Measurements from ENCODE around the gene SH3YL1.

SH3YL1 gene

DNA sequence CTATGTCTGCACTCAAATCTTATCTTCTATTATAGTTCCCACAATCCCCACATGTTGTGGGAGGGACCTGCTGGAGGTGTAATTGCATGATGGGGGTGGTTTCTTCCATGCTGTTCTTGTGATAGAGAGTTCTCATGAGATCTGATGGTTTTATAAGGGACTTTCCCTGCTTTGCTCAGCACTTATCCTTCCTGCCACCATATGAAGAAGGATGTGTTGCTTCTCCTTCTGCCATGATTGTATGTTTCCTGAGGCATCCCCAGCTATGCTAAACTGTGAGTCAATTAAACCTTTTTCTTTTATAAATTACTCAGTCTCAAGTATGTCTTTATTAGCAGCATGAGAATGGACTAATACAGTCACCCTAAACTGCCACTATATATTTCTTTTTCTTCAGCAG, 79.1 kb downstream of the SH3YL1 start:
- ATAC-seq (ENCODE audit: insufficient read depth, low read depth): no peak
- TF ChIP-seq, protein P1, sequence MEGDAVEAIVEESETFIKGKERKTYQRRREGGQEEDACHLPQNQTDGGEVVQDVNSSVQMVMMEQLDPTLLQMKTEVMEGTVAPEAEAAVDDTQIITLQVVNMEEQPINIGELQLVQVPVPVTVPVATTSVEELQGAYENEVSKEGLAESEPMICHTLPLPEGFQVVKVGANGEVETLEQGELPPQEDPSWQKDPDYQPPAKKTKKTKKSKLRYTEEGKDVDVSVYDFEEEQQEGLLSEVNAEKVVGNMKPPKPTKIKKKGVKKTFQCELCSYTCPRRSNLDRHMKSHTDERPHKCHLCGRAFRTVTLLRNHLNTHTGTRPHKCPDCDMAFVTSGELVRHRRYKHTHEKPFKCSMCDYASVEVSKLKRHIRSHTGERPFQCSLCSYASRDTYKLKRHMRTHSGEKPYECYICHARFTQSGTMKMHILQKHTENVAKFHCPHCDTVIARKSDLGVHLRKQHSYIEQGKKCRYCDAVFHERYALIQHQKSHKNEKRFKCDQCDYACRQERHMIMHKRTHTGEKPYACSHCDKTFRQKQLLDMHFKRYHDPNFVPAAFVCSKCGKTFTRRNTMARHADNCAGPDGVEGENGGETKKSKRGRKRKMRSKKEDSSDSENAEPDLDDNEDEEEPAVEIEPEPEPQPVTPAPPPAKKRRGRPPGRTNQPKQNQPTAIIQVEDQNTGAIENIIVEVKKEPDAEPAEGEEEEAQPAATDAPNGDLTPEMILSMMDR (IDR thresholded peaks at IDR 0.05; ENCODE audit: borderline replicate concordance, extremely low read depth, low read length, poor library complexity, severe bottlenecking): no peak
- no peak for TF ChIP-seq EZH2 (IDR thresholded peaks at IDR 0.05; ENCODE audit: borderline replicate concordance, low read depth, low read length, severe bottlenecking)

GRCh38 chr2:182509-183122, 81.2 kb downstream of the SH3YL1 start:
- Histone ChIP-seq H3K27me3 (ENCODE audit: insufficient read depth, low read length, poor library complexity) (no peaks in the 10 kb centered on the region), H3K27ac (ENCODE audit: low read length) (no peak overlapping the region), H3K4me2 (ENCODE audit: insufficient read depth, low read length) (no peak overlapping the region), H3K36me3 (ENCODE audit: insufficient read depth, low read length) (no peaks in the 10 kb centered on the region), H2AFZ (ENCODE audit: low read depth, low read length) (no peak overlapping the region), H3K4me3 (ENCODE audit: low read depth in 1 of 2, low read length in 2 of 2) (no peak overlapping the region), H4K20me1 (ENCODE audit: insufficient read depth, low read length) (no peaks in the 10 kb centered on the region), H3K4me1 (ENCODE audit: insufficient read depth, low read length) (peaks cover 1% of the 10 kb centered on the region; the same call in 1 of the 2 replicates), H3K9ac (ENCODE audit: low read depth, low read length) (no peak overlapping the region), H3K79me2 (ENCODE audit: insufficient read depth, low read length) (no peaks in the 10 kb centered on the region), H3K9me3 (ENCODE audit: insufficient read depth, low read length, severe bottlenecking) (peaks cover 23% of the 10 kb centered on the region)
- ATAC-seq (ENCODE audit: insufficient read depth, low read depth) (no peak), DNase-seq (no peak)
- TF ChIP-seq EZH2 (IDR thresholded peaks at IDR 0.05; ENCODE audit: borderline replicate concordance, low read depth, low read length, severe bottlenecking): no peak
- TF ChIP-seq, protein P1 (IDR thresholded peaks at IDR 0.05; ENCODE audit: borderline replicate concordance, extremely low read depth, low read length, poor library complexity, severe bottlenecking): no peak

More for the DNA sequence above, 79.1 kb downstream of the SH3YL1 start:
- Histone ChIP-seq H3K4me2 (ENCODE audit: insufficient read depth, low read length) (no peak overlapping the region), H3K4me1 (ENCODE audit: insufficient read depth, low read length) (no peaks in the 10 kb centered on the region), H3K36me3 (ENCODE audit: insufficient read depth, low read length) (no peaks in the 10 kb centered on the region), H3K79me2 (ENCODE audit: insufficient read depth, low read length) (no peaks in the 10 kb centered on the region), H3K27ac (ENCODE audit: low read length) (no peak overlapping the region), H2AFZ (ENCODE audit: low read depth, low read length) (no peak overlapping the region), H3K9me3 (ENCODE audit: insufficient read depth, low read length, severe bottlenecking) (peaks cover 30% of the 10 kb centered on the region), H3K4me3 (ENCODE audit: low read depth in 1 of 2, low read length in 2 of 2) (no peak overlapping the region), H3K27me3 (ENCODE audit: insufficient read depth, low read length, poor library complexity) (no peaks in the 10 kb centered on the region), H3K9ac (ENCODE audit: low read depth, low read length) (no peak overlapping the region), H4K20me1 (ENCODE audit: insufficient read depth, low read length) (no peaks in the 10 kb centered on the region)
- no peak for DNase-seq

DNA sequence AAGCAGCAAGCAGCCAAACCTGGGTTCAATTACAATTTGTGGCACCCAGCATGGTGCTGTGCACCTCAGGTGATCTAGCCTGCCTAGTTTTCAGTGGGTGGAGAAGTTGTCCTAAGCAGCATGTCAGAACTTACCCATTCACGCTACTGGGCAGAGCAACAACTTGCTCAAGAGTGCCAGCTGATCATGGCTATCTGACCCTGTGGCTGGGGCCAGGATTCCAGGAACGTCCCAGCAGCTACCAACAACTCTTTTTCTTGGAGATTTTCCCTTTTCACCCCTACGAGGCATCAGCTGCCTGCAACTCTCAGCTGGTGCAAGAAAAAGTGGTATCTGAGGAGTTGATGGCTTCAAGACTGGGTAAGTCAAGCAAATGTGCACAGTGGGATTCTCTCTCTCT, 83.5 kb downstream of the SH3YL1 start:
- Histone ChIP-seq H3K79me2 (ENCODE audit: insufficient read depth, low read length) (no peaks in the 10 kb centered on the region), H2AFZ (ENCODE audit: low read depth, low read length) (no peak overlapping the region), H3K36me3 (ENCODE audit: insufficient read depth, low read length) (no peaks in the 10 kb centered on the region), H3K27ac (ENCODE audit: low read length) (no peak overlapping the region), H3K4me1 (ENCODE audit: insufficient read depth, low read length) (peaks cover 23% of the 10 kb centered on the region), H3K4me3 (ENCODE audit: low read depth in 1 of 2, low read length in 2 of 2) (no peak overlapping the region), H4K20me1 (ENCODE audit: insufficient read depth, low read length) (no peaks in the 10 kb centered on the region), H3K9ac (ENCODE audit: low read depth, low read length) (no peak overlapping the region), H3K9me3 (ENCODE audit: insufficient read depth, low read length, severe bottlenecking) (peaks cover 15% of the 10 kb centered on the region), H3K4me2 (ENCODE audit: insufficient read depth, low read length) (no peak overlapping the region), H3K27me3 (ENCODE audit: insufficient read depth, low read length, poor library complexity) (no peaks in the 10 kb centered on the region)
- DNase-seq (no peak), ATAC-seq (ENCODE audit: insufficient read depth, low read depth) (no peak)
- TF ChIP-seq, protein P1 (IDR thresholded peaks at IDR 0.05; ENCODE audit: borderline replicate concordance, extremely low read depth, low read length, poor library complexity, severe bottlenecking): no peak
- TF ChIP-seq EZH2 (IDR thresholded peaks at IDR 0.05; ENCODE audit: borderline replicate concordance, low read depth, low read length, severe bottlenecking): no peak
